Nucleus accumbens (tissue), 56 donors: ENCODE results near the gene BHLHA9.
"Not testable (repeated sequence)": the region's sequence is repeated elsewhere in the genome, so short reads cannot be mapped to it uniquely, and the experiment has no call there.

Experiments used
- DNase-seq, 56 donors: peaks; one replicate each; lab custom pipeline; 2025; lab: John Stamatoyannopoulos, UW

BHLHA9 gene

GRCh38 chr17:1298606-1299005 is 28.4 kb downstream of the BHLHA9 start:
- peak in 8 of 56 donors; percentile 1 to 44 (median 10) for DNase-seq

- DNase-seq, result no peak
Measured at GRCh38 chr17:1299552-1300370, 29.5 kb downstream of the BHLHA9 start.

- DNase-seq, result no peak
Measured at GRCh38 chr17:1300371-1300905, 30.2 kb downstream of the BHLHA9 start.

GRCh38 chr17:1301546-1301945 is 31.3 kb downstream of the BHLHA9 start:
- no peak for DNase-seq

- DNase-seq, result no peak
Measured at GRCh38 chr17:1302761-1303160, 32.5 kb downstream of the BHLHA9 start.

GRCh38 chr17:1304522-1304921 is 34.3 kb downstream of the BHLHA9 start:
- DNase-seq, result no peak

- DNase-seq, result no peak
Measured at GRCh38 chr17:1304962-1305563, 34.8 kb downstream of the BHLHA9 start.

- not testable (repeated sequence) for DNase-seq
Measured at GRCh38 chr17:1307829-1308228, 37.6 kb downstream of the BHLHA9 start.

- DNase-seq, result peak in 1 of 56 donors; percentile 7
Measured at GRCh38 chr17:1312261-1312870, 42.1 kb downstream of the BHLHA9 start.

GRCh38 chr17:1313270-1314005 is 43.2 kb downstream of the BHLHA9 start:
- DNase-seq, result no peak

GRCh38 chr17:1315409-1315808 is 45.2 kb downstream of the BHLHA9 start:
- DNase-seq, result no peak

GRCh38 chr17:1315891-1316403 is 45.7 kb downstream of the BHLHA9 start:
- DNase-seq, result no peak
